DMS79 (cell line): ENCODE data around the gene TRERF1.
A peak's percentile ranks its signal among the peaks of the same experiment; 100 is the strongest.
"Not testable (repeated sequence)": the region's sequence is repeated elsewhere in the genome, so short reads cannot be mapped to it uniquely, and the experiment has no call there.

ENCODE experiments used
- DNase-seq: peaks from one replicate; lab custom pipeline; 2025; lab: John Stamatoyannopoulos, UW

Gene TRERF1

GRCh38 chr6:42451333-42452170 is at the start of gene TRERF1:
TRERF1 (minus strand) TSS chr6:42451926; CDS start chr6:42269590, 182,336 bp downstream.
- DNase-seq, result peak; percentile 62

- no peak for DNase-seq
Measured at GRCh38 chr6:42498473-42499128, 46.9 kb upstream of the TRERF1 start.

GRCh38 chr6:42493914-42494539 is 42.3 kb upstream of the TRERF1 start:
- no peak for DNase-seq

GRCh38 chr6:42488129-42488528 is 36.4 kb upstream of the TRERF1 start:
- DNase-seq, result no peak

GRCh38 chr6:42484261-42484660 is 32.5 kb upstream of the TRERF1 start:
- no peak for DNase-seq

- DNase-seq, result no peak
Measured at GRCh38 chr6:42482174-42482573, 30.4 kb upstream of the TRERF1 start.

- DNase-seq, result no peak
Measured at GRCh38 chr6:42471714-42472113, 20.0 kb upstream of the TRERF1 start.

- DNase-seq, result no peak
Measured at GRCh38 chr6:42471142-42471541, 19.4 kb upstream of the TRERF1 start.

GRCh38 chr6:42468273-42468672 is 16.5 kb upstream of the TRERF1 start:
- DNase-seq, result no peak

- no peak for DNase-seq
Measured at GRCh38 chr6:42467651-42468050, 15.9 kb upstream of the TRERF1 start.

GRCh38 chr6:42466470-42466869 is 14.7 kb upstream of the TRERF1 start:
- DNase-seq, result not testable (repeated sequence)

- no peak for DNase-seq
Measured at GRCh38 chr6:42462474-42462972, 10.8 kb upstream of the TRERF1 start.

- DNase-seq, result no peak
Measured at GRCh38 chr6:42460883-42461282, 9.2 kb upstream of the TRERF1 start.

- no peak for DNase-seq
Measured at GRCh38 chr6:42459888-42460287, 8.2 kb upstream of the TRERF1 start.

- no peak for DNase-seq
Measured at GRCh38 chr6:42454428-42454791, 2.7 kb upstream of the TRERF1 start.

GRCh38 chr6:42453654-42454427 is 2.1 kb upstream of the TRERF1 start:
- peak; percentile 8 for DNase-seq

GRCh38 chr6:42453031-42453653 is 1.4 kb upstream of the TRERF1 start:
- DNase-seq, result peak; percentile 87

- peak; percentile 62 for DNase-seq
Measured at GRCh38 chr6:42452171-42453030, 675 bp upstream of the TRERF1 start.

- peak; percentile 19 for DNase-seq
Measured at GRCh38 chr6:42450477-42451332, 1.0 kb downstream of the TRERF1 start.
